Skeletal muscle tissue (tissue), 4 donors: Measurements from ENCODE around the gene EFCC1. TPM values are rescaled to one million over a fixed set of nuclear protein-coding genes. Genes with fewer than 3 reads are reported as not detected.
"Not testable (repeated sequence)": the region's sequence is repeated elsewhere in the genome, so short reads cannot be mapped to it uniquely, and the experiment has no call there.

Experiments used
- H3K27ac ChIP-seq: one replicate; pipeline ENCODE4 v1.7.0; 2013; ENCODE audit warnings: mild to moderate bottlenecking, low read depth, low read length, inconsistent platforms
- H3K27me3 ChIP-seq, 3 donors: one replicate each; pipeline ENCODE4 v1.7.0; 2013; ENCODE audit warnings: low read length in 3 of 3; ENCODE audit not compliant: control insufficient read depth in 3 of 3, insufficient read depth in 3 of 3
- H3K36me3 ChIP-seq, 3 donors: one replicate each; pipeline ENCODE4 v1.7.0; 2013; ENCODE audit warnings: low read length in 3 of 3; ENCODE audit not compliant: control insufficient read depth in 3 of 3, insufficient read depth in 3 of 3
- H3K4me1 ChIP-seq, 3 donors: one replicate each; pipeline ENCODE4 v1.7.0; 2013; ENCODE audit warnings: low read length in 3 of 3, mild to moderate bottlenecking in 3 of 3; ENCODE audit not compliant: control insufficient read depth in 3 of 3, insufficient read depth in 3 of 3
- H3K4me3 ChIP-seq, 3 donors: one replicate each; pipeline ENCODE4 v1.7.0; 2013; ENCODE audit warnings: low read length in 3 of 3
- H3K9ac ChIP-seq, 3 donors: one replicate each; pipeline ENCODE4 v1.7.0; 2013; ENCODE audit warnings: low read length in 3 of 3, mild to moderate bottlenecking in 3 of 3, moderate library complexity in 2 of 3, low read depth in 1 of 3
- H3K9me3 ChIP-seq, 3 donors: one replicate each; pipeline ENCODE4 v1.7.0; 2013; ENCODE audit warnings: low read length in 3 of 3; ENCODE audit not compliant: control insufficient read depth in 3 of 3
- total RNA-seq: library from RNA; depleted of rRNA; stranded (reverse); fragments of >200 nt; gene quantifications from one replicate; pipeline ENCODE4 v1.2.3, GENCODE V29; 2014
- donor health status: Osteomylitis.

EFCC1 gene
- total RNA-seq, 1 donor from 2014 or later, result 1.0 TPM

DNA sequence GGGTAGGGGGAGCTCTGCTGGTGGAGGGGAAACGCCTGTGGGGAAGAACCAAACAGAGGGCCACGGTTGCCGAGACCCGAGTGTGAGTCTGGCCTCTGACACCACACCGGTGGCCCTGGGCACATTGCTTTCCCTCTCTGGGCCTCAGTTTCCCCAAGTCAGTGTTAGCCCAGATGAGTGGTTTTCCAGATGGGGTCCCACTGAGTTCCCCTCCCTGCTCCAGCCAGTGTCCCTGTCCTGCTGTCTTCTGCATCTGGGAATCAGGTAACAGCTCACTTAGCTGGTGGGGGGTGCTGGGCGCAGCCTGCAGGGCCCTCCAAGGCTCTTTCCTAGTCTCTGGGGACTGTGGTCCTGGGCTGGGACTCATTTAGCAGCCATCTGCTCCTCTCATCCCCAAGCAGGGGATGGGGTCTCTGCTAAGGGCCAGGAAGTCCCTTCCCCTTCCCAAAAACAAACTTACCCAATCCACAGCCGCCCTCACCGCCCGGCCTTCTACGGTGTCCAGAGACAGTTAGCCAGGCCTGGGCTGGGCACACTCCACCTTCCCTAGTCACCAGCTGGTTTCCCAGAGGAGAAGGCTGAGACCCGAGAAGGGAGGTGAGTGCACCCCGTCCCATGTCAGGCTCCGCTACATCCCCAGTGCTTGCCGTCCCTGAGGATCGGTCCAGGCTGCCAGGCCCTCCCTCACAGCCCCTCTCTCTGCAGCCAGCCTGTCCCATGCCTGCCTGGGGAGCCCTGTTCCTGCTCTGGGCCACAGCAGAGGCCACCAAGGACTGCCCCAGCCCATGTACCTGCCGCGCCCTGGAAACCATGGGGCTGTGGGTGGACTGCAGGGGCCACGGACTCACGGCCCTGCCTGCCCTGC, 60.2 kb downstream of the EFCC1 start:
- H3K27ac ChIP-seq, result no peak overlapping the region
- H3K4me1 ChIP-seq, result no peaks in the 10 kb centered on the region
- no peak overlapping the region for H3K4me3 ChIP-seq
- no peak overlapping the region for H3K9ac ChIP-seq
- no peaks in the 10 kb centered on the region for H3K36me3 ChIP-seq
- H3K9me3 ChIP-seq, result no peaks in the 10 kb centered on the region
- H3K27me3 ChIP-seq, result peaks cover 0 to 6% (median 0%) of the 10 kb centered on the region in 3 donors

DNA sequence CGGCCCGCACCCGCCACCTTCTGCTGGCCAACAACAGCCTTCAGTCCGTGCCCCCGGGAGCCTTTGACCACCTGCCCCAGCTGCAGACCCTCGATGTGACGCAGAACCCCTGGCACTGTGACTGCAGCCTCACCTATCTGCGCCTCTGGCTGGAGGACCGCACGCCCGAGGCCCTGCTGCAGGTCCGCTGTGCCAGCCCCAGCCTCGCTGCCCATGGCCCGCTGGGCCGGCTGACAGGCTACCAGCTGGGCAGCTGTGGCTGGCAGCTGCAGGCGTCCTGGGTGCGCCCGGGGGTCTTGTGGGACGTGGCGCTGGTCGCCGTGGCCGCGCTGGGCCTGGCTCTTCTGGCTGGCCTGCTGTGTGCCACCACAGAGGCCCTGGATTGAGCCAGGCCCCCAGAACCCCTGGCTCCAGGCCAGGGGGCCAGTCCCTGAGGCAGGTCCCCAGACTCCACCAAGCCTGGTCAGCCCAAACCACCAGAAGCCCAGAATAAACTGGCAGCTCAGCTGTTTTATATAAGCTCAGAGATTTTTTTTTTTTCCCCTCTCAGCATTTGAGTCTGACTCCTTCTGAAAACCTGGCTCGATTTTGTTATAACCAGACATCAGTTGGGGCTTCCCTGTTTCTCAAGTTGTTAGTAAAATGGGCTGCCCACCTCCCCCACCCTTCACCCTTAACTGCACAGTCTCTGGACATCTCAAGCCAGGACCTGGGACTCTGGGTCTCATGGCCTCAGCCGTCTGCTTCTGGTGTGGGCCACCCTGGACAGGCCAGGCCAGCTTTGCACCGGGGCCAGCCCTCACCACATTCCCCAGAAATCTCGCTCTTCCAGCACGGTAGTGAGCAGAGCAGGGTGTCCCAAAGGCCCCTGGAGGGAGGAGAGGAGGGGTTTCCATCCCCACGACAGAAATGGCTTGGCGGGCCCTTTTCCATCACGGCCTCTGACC, 61.1 kb downstream of the EFCC1 start:
- no peaks in the 10 kb centered on the region for H3K4me1 ChIP-seq
- no peak overlapping the region for H3K27ac ChIP-seq
- no peaks in the 10 kb centered on the region for H3K9me3 ChIP-seq
- H3K27me3 ChIP-seq, result peaks cover 0 to 6% (median 0%) of the 10 kb centered on the region in 3 donors
- H3K4me3 ChIP-seq, result no peak overlapping the region
- H3K36me3 ChIP-seq, result no peaks in the 10 kb centered on the region
- H3K9ac ChIP-seq, result no peak overlapping the region

GRCh38 chr3:129063091-129063640, 62.1 kb downstream of the EFCC1 start:
- Histone ChIP-seq H3K4me1 (no peaks in the 10 kb centered on the region), H3K27ac (no peak overlapping the region), H3K27me3 (peaks cover 0 to 6% (median 0%) of the 10 kb centered on the region in 3 donors), H3K4me3 (no peak overlapping the region), H3K9ac (no peak overlapping the region), H3K9me3 (no peaks in the 10 kb centered on the region), H3K36me3 (no peaks in the 10 kb centered on the region)

GRCh38 chr3:129063841-129064482, 62.9 kb downstream of the EFCC1 start:
- Histone ChIP-seq H3K9ac (no peak overlapping the region), H3K4me3 (no peak overlapping the region), H3K4me1 (no peaks in the 10 kb centered on the region), H3K27me3 (peaks cover 0 to 6% (median 0%) of the 10 kb centered on the region in 3 donors), H3K36me3 (no peaks in the 10 kb centered on the region), H3K27ac (no peak overlapping the region), H3K9me3 (no peaks in the 10 kb centered on the region)

DNA sequence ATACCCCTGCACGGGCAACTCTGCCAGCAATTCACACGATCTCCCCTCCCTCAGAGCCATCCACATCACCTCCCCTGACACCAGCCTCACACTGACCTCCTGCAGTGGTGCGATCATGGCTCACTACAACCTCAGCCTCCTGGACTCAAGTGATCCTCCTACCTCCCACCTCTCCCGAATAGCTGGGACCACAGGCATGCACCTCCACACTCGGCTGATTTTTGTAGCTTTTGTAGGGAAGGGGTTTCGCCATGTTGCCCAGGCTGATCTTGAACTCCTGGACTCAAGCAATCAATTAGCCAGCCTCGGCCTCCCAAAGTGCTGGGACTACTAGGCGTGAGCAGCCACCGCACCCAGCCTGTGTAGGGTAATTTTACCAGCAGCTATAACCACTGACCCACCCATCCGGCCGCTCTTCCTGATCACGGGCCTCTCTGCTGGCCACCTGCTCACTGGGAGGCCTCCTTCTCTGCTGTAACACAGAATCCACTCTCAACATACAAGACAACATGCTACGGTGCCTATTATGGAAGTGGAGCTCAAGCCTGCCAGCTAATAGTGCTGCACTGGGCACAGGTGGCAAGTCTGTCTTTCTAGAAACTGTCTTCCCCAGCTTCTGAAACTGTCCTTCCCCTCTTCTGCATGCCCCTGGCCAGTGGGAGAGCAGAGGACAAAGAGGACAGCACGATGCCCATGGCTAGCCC, 64.1 kb downstream of the EFCC1 start:
- H3K9me3 ChIP-seq, result no peaks in the 10 kb centered on the region
- no peak overlapping the region for H3K9ac ChIP-seq
- no peaks in the 10 kb centered on the region for H3K4me1 ChIP-seq
- no peaks in the 10 kb centered on the region for H3K36me3 ChIP-seq
- H3K27me3 ChIP-seq, result peaks cover 0 to 8% (median 2%) of the 10 kb centered on the region in 3 donors
- no peak overlapping the region for H3K27ac ChIP-seq
- no peak overlapping the region for H3K4me3 ChIP-seq

- no peak overlapping the region for H3K9ac ChIP-seq
Observed at GRCh38 chr3:129065720-129066073, 64.6 kb downstream of the EFCC1 start.

GRCh38 chr3:129067719-129068118, 66.6 kb downstream of the EFCC1 start:
- H3K4me3 ChIP-seq, H3K4me1 ChIP-seq: not testable (repeated sequence)

More at GRCh38 chr3:129065720-129066073, 64.6 kb downstream of the EFCC1 start:
- H3K27me3 ChIP-seq, result peaks cover 0 to 13% (median 3%) of the 10 kb centered on the region in 3 donors
- no peaks in the 10 kb centered on the region for H3K4me1 ChIP-seq
- no peaks in the 10 kb centered on the region for H3K36me3 ChIP-seq
- H3K27ac ChIP-seq, result no peak overlapping the region
- H3K9me3 ChIP-seq, result no peaks in the 10 kb centered on the region
- H3K4me3 ChIP-seq, result no peak overlapping the region

GRCh38 chr3:129068291-129068886, 67.3 kb downstream of the EFCC1 start:
- Histone ChIP-seq H3K4me3 (peak overlapping the region in 2 of 3 donors; percentile 6 to 32), H3K27me3 (peaks cover 3 to 10% (median 6%) of the 10 kb centered on the region in 3 donors), H3K4me1 (no peaks in the 10 kb centered on the region), H3K27ac (no peak overlapping the region), H3K9me3 (no peaks in the 10 kb centered on the region), H3K9ac (no peak overlapping the region), H3K36me3 (no peaks in the 10 kb centered on the region)

More at GRCh38 chr3:129067719-129068118, 66.6 kb downstream of the EFCC1 start:
- H3K9ac ChIP-seq, H3K27ac ChIP-seq, H3K36me3 ChIP-seq, H3K9me3 ChIP-seq, H3K27me3 ChIP-seq: not testable (repeated sequence)
